CD8-positive, alpha-beta memory T cell (primary cell): ENCODE results near the gene ENG. TPM values are rescaled to one million over a fixed set of nuclear protein-coding genes. Genes with fewer than 3 reads are reported as not detected.
A peak's percentile ranks its signal among the peaks of the same experiment; 100 is the strongest.

Experiments used
- CTCF ChIA-PET: fragments of 350-600 bp; sonication (Branson Sonifier 250); formaldehyde crosslinking; loops from one replicate; lab custom pipeline; 2021; ENCODE audit warnings: antibody characterized with exemption; lab: Charles Lee
- POLR2A ChIA-PET: fragments of 350-600 bp; sonication (Branson Sonifier 250); formaldehyde crosslinking; loops from one replicate; lab custom pipeline; 2021; ENCODE audit warnings: antibody characterized with exemption; lab: Charles Lee
- DNase-seq, 5 donors: peaks; one replicate each; pipeline versions ENCODE4 v3.0.0 to v3.0.0-alpha.2; 2020 to 2022; ENCODE audit warnings: mixed read lengths in 1 of 5
- H3K27ac ChIP-seq: one replicate; pipeline ENCODE4 v1.7.0; 2013; ENCODE audit warnings: low read depth, mild to moderate bottlenecking, low read length, moderate library complexity
- H3K27me3 ChIP-seq: 2 replicates; pipeline ENCODE4 v1.7.0; 2013; ENCODE audit warnings: low read length, mild to moderate bottlenecking; ENCODE audit not compliant: insufficient read depth, poor library complexity, severe bottlenecking
- H3K36me3 ChIP-seq: 2 replicates; pipeline ENCODE4 v1.7.0; 2013; ENCODE audit warnings: mild to moderate bottlenecking, low read length, moderate library complexity; ENCODE audit not compliant: insufficient read depth
- H3K4me1 ChIP-seq: 2 replicates; pipeline ENCODE4 v1.7.0; 2013; ENCODE audit warnings: mild to moderate bottlenecking, low read length, moderate library complexity; ENCODE audit not compliant: insufficient read depth
- H3K4me3 ChIP-seq: 2 replicates; pipeline ENCODE4 v1.7.0; 2013; ENCODE audit warnings: mild to moderate bottlenecking, low read length
- H3K9me3 ChIP-seq: 2 replicates; pipeline ENCODE4 v1.7.0; 2013; ENCODE audit warnings: mild to moderate bottlenecking, low read length
- H3K27ac Mint-ChIP-seq, 8 donors: one replicate each; pipeline ENCODE4 v1.8.0; 2020 to 2021; ENCODE audit warnings: mixed read lengths in 8 of 8, mild to moderate bottlenecking in 6 of 8, inconsistent platforms in 3 of 8, moderate library complexity in 3 of 8
- H3K27me3 Mint-ChIP-seq, 2 donors: one replicate each; pipeline ENCODE4 v1.8.0; 2020 to 2021; ENCODE audit warnings: mixed read lengths in 2 of 2, mild to moderate bottlenecking in 1 of 2, moderate library complexity in 1 of 2
- H3K36me3 Mint-ChIP-seq, 3 donors: one replicate each; pipeline ENCODE4 v1.8.0; 2020 to 2021; ENCODE audit warnings: mixed read lengths in 3 of 3, inconsistent platforms in 1 of 3, mild to moderate bottlenecking in 1 of 3
- H3K4me1 Mint-ChIP-seq, 3 donors: one replicate each; pipeline ENCODE4 v1.8.0; 2020 to 2021; ENCODE audit warnings: mixed read lengths in 3 of 3, inconsistent platforms in 1 of 3, mild to moderate bottlenecking in 1 of 3
- H3K4me3 Mint-ChIP-seq, 7 donors: one replicate each; pipeline ENCODE4 v1.8.0; 2020 to 2021; ENCODE audit warnings: mixed read lengths in 7 of 7, mild to moderate bottlenecking in 6 of 7, moderate library complexity in 4 of 7, inconsistent platforms in 2 of 7
- H3K9me3 Mint-ChIP-seq, 5 donors: one replicate each; pipeline ENCODE4 v1.8.0; 2020 to 2022; ENCODE audit warnings: mixed read lengths in 5 of 5, mild to moderate bottlenecking in 3 of 5, moderate library complexity in 2 of 5, inconsistent platforms in 1 of 5
- polyA plus RNA-seq: library from polyadenylated mRNA; unstranded; fragments of 300-500 nt; fragmentation: Illumina TruSeq; gene quantifications from one replicate; pipeline ENCODE4 v1.2.3, GENCODE V29; 2021
- total RNA-seq, 2 experiments: library from RNA; stranded (reverse); gene quantifications; one replicate each; pipeline ENCODE4 v1.2.3, GENCODE V29; 2021

Gene ENG
- total and polyA plus RNA-seq, 3 experiments from 2014 or later, result 7.9 to 19.3 (median 18.9) TPM

GRCh38 chr9:127772603-127773002, 81.9 kb downstream of the ENG start:
- Histone ChIP-seq H3K4me1 (peaks cover 59% of the 10 kb centered on the region), H3K4me3 (no peak overlapping the region), H3K27ac (no peak overlapping the region), H3K36me3 (peaks cover 17% of the 10 kb centered on the region), H3K9me3 (no peaks in the 10 kb centered on the region), H3K27me3 (no peaks in the 10 kb centered on the region)
- Mint-ChIP-seq H3K27me3 (no peaks in the 10 kb centered on the region), H3K4me3 (peak overlapping the region in 2 of 7 donors; percentile 22 to 64), H3K4me1 (peaks cover 53 to 74% (median 72%) of the 10 kb centered on the region in 3 donors), H3K9me3 (no peaks in the 10 kb centered on the region), H3K27ac (peak overlapping the region in 5 of 8 donors; percentile 29 to 98 (median 61)), H3K36me3 (peaks cover 0 to 51% (median 5%) of the 10 kb centered on the region in 3 donors)
- POLR2A ChIA-PET, result interaction anchor here (1.0 kb wide), 1 partner anchor 13 kb away, joined by 3 read pairs; the partner anchor contains the start of gene CDK9
- CTCF ChIA-PET, result interaction anchor here (1.0 to 4.5 kb wide), 4 partner anchors 10 to 97 kb away, joined by 3 to 69 read pairs (median 16); partner anchors contain the start of genes CDK9 and TOR2A
- DNase-seq, result no peak

- Histone ChIP-seq H3K4me3 (peak overlapping the region; percentile 14), H3K27ac (peak overlapping the region; percentile 14), H3K9me3 (no peaks in the 10 kb centered on the region), H3K4me1 (peaks cover 68% of the 10 kb centered on the region), H3K27me3 (no peaks in the 10 kb centered on the region), H3K36me3 (peaks cover 17% of the 10 kb centered on the region)
- Mint-ChIP-seq H3K4me1 (peaks cover 60 to 78% (median 75%) of the 10 kb centered on the region in 3 donors), H3K36me3 (peaks cover 0 to 55% (median 4%) of the 10 kb centered on the region in 3 donors), H3K4me3 (peak overlapping the region; percentile 80 to 96 (median 89)), H3K9me3 (no peaks in the 10 kb centered on the region), H3K27me3 (no peaks in the 10 kb centered on the region), H3K27ac (peak overlapping the region; percentile 86 to 99 (median 98))
- ChIA-PET CTCF (interaction anchor here (0.7 to 4.5 kb wide), 9 partner anchors 10 to 148 kb away, joined by 3 to 69 read pairs (median 3); partner anchors contain the start of genes CDK9 and TOR2A), POLR2A (interaction anchor here (0.5 to 3.7 kb wide), 12 partner anchors 8 to 321 kb away, joined by 3 to 54 read pairs (median 5); partner anchors contain the start of genes CDK9, ST6GALNAC4, ST6GALNAC6 and TOR2A)
- no peak for DNase-seq
Measured at GRCh38 chr9:127771570-127772189, 82.8 kb downstream of the ENG start.

- Mint-ChIP-seq H3K4me3 (peak overlapping the region; percentile 80 to 96 (median 89)), H3K36me3 (peaks cover 0 to 55% (median 6%) of the 10 kb centered on the region in 3 donors), H3K9me3 (no peaks in the 10 kb centered on the region), H3K4me1 (peaks cover 61 to 79% (median 75%) of the 10 kb centered on the region in 3 donors), H3K27me3 (no peaks in the 10 kb centered on the region), H3K27ac (peak overlapping the region; percentile 86 to 99 (median 98))
- CTCF ChIA-PET, result interaction anchor here (0.7 to 4.5 kb wide), 8 partner anchors 9 to 148 kb away, joined by 3 to 69 read pairs (median 4); partner anchors contain the start of genes CDK9 and TOR2A
- POLR2A ChIA-PET, result interaction anchor here (0.5 to 3.7 kb wide), 11 partner anchors 9 to 320 kb away, joined by 3 to 54 read pairs (median 5); partner anchors contain the start of genes CDK9, ST6GALNAC4, ST6GALNAC6 and TOR2A
- peaks cover 73% of the 10 kb centered on the region for H3K4me1 ChIP-seq
- peak overlapping the region; percentile 77 for H3K27ac ChIP-seq
- peak overlapping the region; percentile 71 for H3K4me3 ChIP-seq
- H3K9me3 ChIP-seq, result no peaks in the 10 kb centered on the region
- DNase-seq, result peak; percentile 85 to 96 (median 90)
- peaks cover 17% of the 10 kb centered on the region for H3K36me3 ChIP-seq
- no peaks in the 10 kb centered on the region for H3K27me3 ChIP-seq
Measured at GRCh38 chr9:127770905-127771569, 83.4 kb downstream of the ENG start.

- POLR2A ChIA-PET, result interaction anchor here (0.6 to 3.7 kb wide), 10 partner anchors 10 to 320 kb away, joined by 3 to 54 read pairs (median 6); partner anchors contain the start of genes CDK9, ST6GALNAC4, ST6GALNAC6 and TOR2A
- H3K27me3 Mint-ChIP-seq, result no peaks in the 10 kb centered on the region
- no peaks in the 10 kb centered on the region for H3K27me3 ChIP-seq
- H3K9me3 ChIP-seq, result no peaks in the 10 kb centered on the region
- H3K4me3 Mint-ChIP-seq, result peak overlapping the region; percentile 80 to 96 (median 89)
- H3K4me1 ChIP-seq, result peaks cover 73% of the 10 kb centered on the region
- peaks cover 19% of the 10 kb centered on the region for H3K36me3 ChIP-seq
- peak overlapping the region; percentile 71 for H3K4me3 ChIP-seq
- H3K36me3 Mint-ChIP-seq, result peaks cover 0 to 60% (median 10%) of the 10 kb centered on the region in 3 donors
- no peaks in the 10 kb centered on the region for H3K9me3 Mint-ChIP-seq
- DNase-seq, result peak in 1 of 5 donors; percentile 57
- peaks cover 64 to 83% (median 77%) of the 10 kb centered on the region in 3 donors for H3K4me1 Mint-ChIP-seq
- H3K27ac ChIP-seq, result peak overlapping the region; percentile 77
- peak overlapping the region; percentile 86 to 99 (median 98) for H3K27ac Mint-ChIP-seq
- CTCF ChIA-PET, result interaction anchor here (0.8 to 4.5 kb wide), 7 partner anchors 8 to 136 kb away, joined by 3 to 69 read pairs (median 4); partner anchors contain the start of genes CDK9, SH2D3C and TOR2A
Measured at GRCh38 chr9:127770583-127770904, 83.9 kb downstream of the ENG start.

- ChIA-PET CTCF (interaction anchor here (0.9 to 4.5 kb wide), 6 partner anchors 8 to 100 kb away, joined by 3 to 69 read pairs (median 14); partner anchors contain the start of genes CDK9, SH2D3C and TOR2A), POLR2A (interaction anchor here (0.7 to 3.7 kb wide), 5 partner anchors 14 to 54 kb away, joined by 3 to 54 read pairs (median 9); partner anchors contain the start of genes CDK9, TOR2A and TTC16)
- DNase-seq, result no peak
- Histone ChIP-seq H3K4me3 (peak overlapping the region; percentile 71), H3K9me3 (no peaks in the 10 kb centered on the region), H3K27ac (peak overlapping the region; percentile 77), H3K4me1 (peaks cover 78% of the 10 kb centered on the region), H3K36me3 (peaks cover 24% of the 10 kb centered on the region), H3K27me3 (no peaks in the 10 kb centered on the region)
- peaks cover 0 to 65% (median 12%) of the 10 kb centered on the region in 3 donors for H3K36me3 Mint-ChIP-seq
- peak overlapping the region; percentile 86 to 99 (median 98) for H3K27ac Mint-ChIP-seq
- no peaks in the 10 kb centered on the region for H3K9me3 Mint-ChIP-seq
- peaks cover 0 to under 1% of the 10 kb centered on the region in 2 donors for H3K27me3 Mint-ChIP-seq
- peaks cover 69 to 86% (median 82%) of the 10 kb centered on the region in 3 donors for H3K4me1 Mint-ChIP-seq
- peak overlapping the region; percentile 80 to 96 (median 89) for H3K4me3 Mint-ChIP-seq
Measured at GRCh38 chr9:127769929-127770582, 84.4 kb downstream of the ENG start.

GRCh38 chr9:127769101-127769500, 85.4 kb downstream of the ENG start:
- Histone ChIP-seq H3K4me3 (no peak overlapping the region), H3K36me3 (peaks cover 23% of the 10 kb centered on the region), H3K27ac (peak overlapping the region; percentile 6), H3K4me1 (peaks cover 85% of the 10 kb centered on the region), H3K9me3 (no peaks in the 10 kb centered on the region), H3K27me3 (no peaks in the 10 kb centered on the region)
- Mint-ChIP-seq H3K27ac (peak overlapping the region; percentile 79 to 98 (median 88)), H3K9me3 (no peaks in the 10 kb centered on the region), H3K36me3 (peaks cover 0 to 68% (median 10%) of the 10 kb centered on the region in 3 donors), H3K27me3 (peaks cover 0 to 1% of the 10 kb centered on the region in 2 donors), H3K4me3 (peak overlapping the region; percentile 5 to 76 (median 55)), H3K4me1 (peaks cover 71 to 87% (median 86%) of the 10 kb centered on the region in 3 donors)
- ChIA-PET POLR2A (interaction anchor here (0.6 to 3.7 kb wide), 4 partner anchors 11 to 856 kb away, joined by 3 to 54 read pairs (median 6); partner anchors contain the start of genes CDK9 and TTC16), CTCF (interaction anchor here (0.7 to 4.5 kb wide), 9 partner anchors 9 to 101 kb away, joined by 3 to 69 read pairs (median 6); partner anchors contain the start of genes CDK9, SH2D3C and TOR2A)
- no peak for DNase-seq
